Islet of Langerhans (tissue), 1 donor: Measurements from ENCODE around the gene ALPP.
"Not testable (repeated sequence)": the region's sequence is repeated elsewhere in the genome, so short reads cannot be mapped to it uniquely, and the experiment has no call there.

ENCODE experiments used
- FAIRE-seq: peaks from one replicate; lab custom pipeline; 2011; peaks lifted over from hg19 to GRCh38; lab: Jason Lieb, UNC

ALPP gene

GRCh38 chr2:232423407-232423806 is 44.9 kb downstream of the ALPP start:
- not testable (repeated sequence) for FAIRE-seq

- no peak for FAIRE-seq
These were observed 53.4 kb downstream of the ALPP start for GRCh38 chr2:232431705-232432590.
